ENCODE data around the gene SLC25A43.

DNA sequence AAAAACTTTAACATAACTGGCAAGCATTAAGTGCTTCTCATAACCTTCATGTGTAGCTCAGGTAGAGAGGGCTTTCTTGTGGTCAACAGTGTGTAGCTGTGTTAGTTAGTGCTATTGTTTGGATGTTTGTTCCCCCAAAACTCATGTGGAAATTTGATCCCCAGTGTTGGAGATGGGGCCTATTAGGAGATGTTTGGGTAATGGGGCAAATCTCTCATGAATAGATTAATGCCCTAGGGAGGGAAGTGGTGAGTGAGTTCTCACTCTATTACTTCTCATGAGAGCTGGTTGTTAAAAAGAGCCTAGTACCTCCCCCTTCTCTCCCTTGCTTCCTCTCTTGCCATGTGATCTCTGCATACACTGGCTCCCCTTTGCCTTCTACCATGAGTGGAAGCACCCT, 16.5 kb upstream of the SLC25A43 start:
- TF ChIP-seq USF1 (IDR thresholded peaks at IDR 0.05) (no peak), TAF1 (IDR thresholded peaks at IDR 0.05; ENCODE audit: low read depth) (no peak), MAX (IDR thresholded peaks at IDR 0.05) (no peak), RAD21 (IDR thresholded peaks at IDR 0.05; ENCODE audit: low read depth) (no peak), EP300 (IDR thresholded peaks at IDR 0.05; ENCODE audit: borderline replicate concordance) (no peak), YY1 (IDR thresholded peaks at IDR 0.05; ENCODE audit: low read depth) (no peak), EGR1 (IDR thresholded peaks at IDR 0.05) (no peak), ZBTB7A (IDR thresholded peaks at IDR 0.05; ENCODE audit: low read depth) (no peak), NFIC (IDR thresholded peaks at IDR 0.05) (no peak), TEAD4 (IDR thresholded peaks at IDR 0.05) (no peak), CREB1 (IDR thresholded peaks at IDR 0.05; ENCODE audit: low read depth) (no peak)

All from Ishikawa (cell line).